Activated T-cell treated with anti-CD3 and anti-CD28 coated beads, Interleukin-2, amount 50 U/mL, for 24 hours (primary cell): ENCODE data around the gene ENPP4.
"Not testable (repeated sequence)": the region's sequence is repeated elsewhere in the genome, so short reads cannot be mapped to it uniquely, and the experiment has no call there.

Experiments used
- DNase-seq: peaks from one replicate; pipeline ENCODE4 v3.0.0-alpha.2; 2020
- H3K27ac Mint-ChIP-seq: 2 replicates; pipeline ENCODE4 v1.8.0; 2020; ENCODE audit warnings: mild to moderate bottlenecking, mixed read lengths
- H3K27me3 Mint-ChIP-seq: 2 replicates; pipeline ENCODE4 v1.8.0; 2020; ENCODE audit warnings: mixed read lengths
- H3K36me3 Mint-ChIP-seq: 2 replicates; pipeline ENCODE4 v1.8.0; 2020; ENCODE audit warnings: low read depth, mixed read lengths
- H3K4me1 Mint-ChIP-seq: 2 replicates; pipeline ENCODE4 v1.8.0; 2020; ENCODE audit warnings: low read depth, mixed read lengths
- H3K4me3 Mint-ChIP-seq: 2 replicates; pipeline ENCODE4 v1.8.0; 2020; ENCODE audit warnings: mild to moderate bottlenecking, moderate library complexity, mixed read lengths
- H3K9me3 Mint-ChIP-seq: 2 replicates; pipeline ENCODE4 v1.8.0; 2020; ENCODE audit warnings: mixed read lengths

Gene ENPP4

DNA sequence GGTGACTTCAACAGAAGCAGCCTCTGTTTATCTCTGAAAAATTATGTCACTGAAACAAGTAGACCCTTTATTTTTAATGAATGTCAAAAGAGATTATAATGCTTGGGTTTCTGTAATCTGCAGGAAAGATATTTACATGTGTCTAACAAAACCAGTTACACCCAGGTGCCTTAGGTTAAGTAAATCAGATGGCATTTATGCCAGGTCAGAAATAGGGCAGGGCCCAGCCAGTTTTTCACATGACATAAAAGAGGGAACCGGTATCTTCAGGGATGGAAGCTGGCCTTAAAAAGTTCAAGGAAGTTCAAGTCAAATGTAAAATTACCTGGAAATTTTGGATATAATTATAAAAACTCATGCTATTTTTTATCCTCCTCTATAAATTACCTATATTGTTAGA, 14.2 kb upstream of the ENPP4 start:
- Mint-ChIP-seq H3K4me1 (peaks cover 23% of the 10 kb centered on the region), H3K9me3 (peaks cover 11% of the 10 kb centered on the region), H3K36me3 (peaks cover 34% of the 10 kb centered on the region), H3K4me3 (no peak overlapping the region), H3K27ac (no peak overlapping the region), H3K27me3 (no peaks in the 10 kb centered on the region)
- no peak for DNase-seq

DNA sequence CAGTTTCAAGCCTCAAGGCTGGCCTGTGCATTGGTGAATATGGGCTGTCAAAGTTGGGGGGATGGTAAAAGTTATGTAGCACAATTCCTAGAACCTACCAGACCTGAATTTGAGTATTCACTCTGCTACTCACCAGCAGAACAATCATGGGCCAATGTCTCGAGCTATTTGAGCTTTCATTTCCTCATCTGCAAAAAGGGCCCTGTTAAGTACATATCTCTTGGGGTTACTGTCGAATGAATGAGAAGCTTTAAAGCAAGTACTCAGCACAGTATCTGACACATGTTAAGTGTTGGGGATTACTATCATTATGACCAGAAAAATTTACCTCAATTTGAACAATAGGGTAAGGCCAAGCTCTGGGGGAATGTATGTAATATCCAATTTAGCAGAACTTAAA, 13.5 kb upstream of the ENPP4 start:
- peaks cover 34% of the 10 kb centered on the region for H3K36me3 Mint-ChIP-seq
- H3K27ac Mint-ChIP-seq: no peak overlapping the region

DNA sequence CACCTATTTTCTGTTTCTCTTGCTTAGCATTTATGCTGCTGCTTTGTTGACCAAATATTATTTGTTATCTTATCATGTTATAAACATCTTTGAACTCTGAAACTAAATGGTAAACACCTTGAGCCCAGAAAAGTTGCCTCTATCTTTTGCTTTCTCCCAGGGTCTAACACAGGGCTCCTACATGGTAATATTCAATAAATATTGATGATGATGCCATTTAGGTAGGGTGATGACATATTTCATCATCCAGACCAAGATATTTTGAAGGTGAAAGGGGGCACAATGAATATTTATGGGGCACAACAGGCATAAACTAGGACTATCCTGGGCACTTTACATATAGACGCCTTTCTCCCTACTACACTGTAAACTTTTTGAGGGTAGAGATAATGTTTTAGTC, 11.6 kb upstream of the ENPP4 start:
- no peak overlapping the region for H3K27ac Mint-ChIP-seq
- H3K4me1 Mint-ChIP-seq: peaks cover 33% of the 10 kb centered on the region
- H3K36me3 Mint-ChIP-seq: peaks cover 30% of the 10 kb centered on the region
- H3K9me3 Mint-ChIP-seq: peaks cover 2% of the 10 kb centered on the region
- no peak overlapping the region for H3K4me3 Mint-ChIP-seq
- H3K27me3 Mint-ChIP-seq: no peaks in the 10 kb centered on the region
- DNase-seq: no peak

More for the DNA sequence above, 13.5 kb upstream of the ENPP4 start:
- Mint-ChIP-seq H3K4me1 (peaks cover 24% of the 10 kb centered on the region), H3K9me3 (peaks cover 11% of the 10 kb centered on the region), H3K27me3 (no peaks in the 10 kb centered on the region), H3K4me3 (no peak overlapping the region)
- DNase-seq: no peak

DNA sequence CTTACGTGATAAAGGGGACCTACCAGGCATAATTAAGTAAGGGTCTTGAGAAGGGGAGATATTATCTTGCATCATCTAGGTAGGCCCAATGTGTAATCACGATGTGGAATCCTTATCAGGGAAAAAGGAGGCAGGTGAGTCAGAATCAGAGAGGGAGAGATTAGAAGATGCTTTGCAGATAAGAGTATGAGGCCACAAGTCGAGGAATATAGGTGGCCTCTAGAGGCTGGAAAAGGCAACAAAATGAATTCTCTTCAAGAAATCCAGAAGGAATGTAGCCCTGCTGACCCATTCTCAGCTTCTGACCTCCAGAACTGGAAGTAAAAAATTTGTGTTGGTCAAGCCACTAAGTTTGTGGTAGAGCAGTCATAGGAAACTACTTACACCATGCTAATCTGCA, 11.0 kb upstream of the ENPP4 start:
- Mint-ChIP-seq H3K27me3 (no peaks in the 10 kb centered on the region), H3K36me3 (peaks cover 28% of the 10 kb centered on the region), H3K4me3 (no peak overlapping the region), H3K4me1 (peaks cover 33% of the 10 kb centered on the region), H3K27ac (no peak overlapping the region), H3K9me3 (peaks cover 2% of the 10 kb centered on the region)
- DNase-seq: no peak

- H3K9me3 Mint-ChIP-seq, H3K27ac Mint-ChIP-seq, H3K4me3 Mint-ChIP-seq, DNase-seq, H3K27me3 Mint-ChIP-seq: not testable (repeated sequence)
- H3K36me3 Mint-ChIP-seq: peaks cover 28% of the 10 kb centered on the region
- H3K4me1 Mint-ChIP-seq: peaks cover 33% of the 10 kb centered on the region
Observed at GRCh38 chr6:46119679-46120078, 10.1 kb upstream of the ENPP4 start.

DNA sequence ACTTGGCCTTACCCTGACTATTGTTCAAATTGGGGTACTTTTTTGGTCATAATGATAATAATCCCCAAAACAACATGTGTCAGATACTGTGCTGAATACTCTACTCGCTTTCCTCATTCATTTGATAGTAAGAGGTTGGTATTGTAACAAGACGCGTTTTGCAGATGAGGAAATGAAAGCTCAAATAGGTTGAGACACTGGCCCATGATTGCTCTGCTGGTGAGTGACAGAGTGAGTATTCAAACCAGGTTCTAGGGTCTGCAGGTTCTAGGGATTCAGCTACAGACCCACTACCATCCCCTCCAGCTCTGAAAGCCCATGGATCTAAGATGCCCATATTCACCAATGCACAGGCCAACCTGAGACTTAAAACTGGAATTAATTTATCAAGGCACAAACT, 1.3 kb upstream of the ENPP4 start:
- Mint-ChIP-seq H3K27ac (peak overlapping the region; percentile 4), H3K4me1 (peaks cover 35% of the 10 kb centered on the region), H3K27me3 (no peaks in the 10 kb centered on the region), H3K4me3 (peak overlapping the region; percentile 96), H3K36me3 (peaks cover 8% of the 10 kb centered on the region), H3K9me3 (no peaks in the 10 kb centered on the region)
- no peak for DNase-seq

GRCh38 chr6:46129291-46129628, 529 bp upstream of the ENPP4 start:
- DNase-seq: no peak
- Mint-ChIP-seq H3K27ac (peak overlapping the region; percentile 82), H3K27me3 (no peaks in the 10 kb centered on the region), H3K9me3 (no peaks in the 10 kb centered on the region), H3K4me3 (peak overlapping the region; percentile 96), H3K4me1 (peaks cover 42% of the 10 kb centered on the region), H3K36me3 (peaks cover 8% of the 10 kb centered on the region)

- no peak for DNase-seq
- Mint-ChIP-seq H3K27ac (peak overlapping the region; percentile 82), H3K4me1 (peaks cover 50% of the 10 kb centered on the region)
Observed at GRCh38 chr6:46130666-46131065, 877 bp downstream of the ENPP4 start.

GRCh38 chr6:46131291-46131690, 1.5 kb downstream of the ENPP4 start:
- not testable (repeated sequence) for DNase-seq, H3K27me3 Mint-ChIP-seq, H3K9me3 Mint-ChIP-seq, H3K27ac Mint-ChIP-seq, H3K36me3 Mint-ChIP-seq
- H3K4me1 Mint-ChIP-seq: peaks cover 51% of the 10 kb centered on the region
- peak overlapping the region; percentile 20 for H3K4me3 Mint-ChIP-seq

More at GRCh38 chr6:46130666-46131065, 877 bp downstream of the ENPP4 start:
- Mint-ChIP-seq H3K4me3 (peak overlapping the region; percentile 96), H3K36me3 (peaks cover 8% of the 10 kb centered on the region), H3K9me3 (no peaks in the 10 kb centered on the region), H3K27me3 (no peaks in the 10 kb centered on the region)

GRCh38 chr6:46134216-46134615, 4.4 kb downstream of the ENPP4 start:
- H3K9me3 Mint-ChIP-seq: no peaks in the 10 kb centered on the region
- no peak overlapping the region for H3K27ac Mint-ChIP-seq
- peaks cover 8% of the 10 kb centered on the region for H3K36me3 Mint-ChIP-seq
- no peak overlapping the region for H3K4me3 Mint-ChIP-seq
- no peak for DNase-seq
- peaks cover 51% of the 10 kb centered on the region for H3K4me1 Mint-ChIP-seq
- H3K27me3 Mint-ChIP-seq: no peaks in the 10 kb centered on the region

DNA sequence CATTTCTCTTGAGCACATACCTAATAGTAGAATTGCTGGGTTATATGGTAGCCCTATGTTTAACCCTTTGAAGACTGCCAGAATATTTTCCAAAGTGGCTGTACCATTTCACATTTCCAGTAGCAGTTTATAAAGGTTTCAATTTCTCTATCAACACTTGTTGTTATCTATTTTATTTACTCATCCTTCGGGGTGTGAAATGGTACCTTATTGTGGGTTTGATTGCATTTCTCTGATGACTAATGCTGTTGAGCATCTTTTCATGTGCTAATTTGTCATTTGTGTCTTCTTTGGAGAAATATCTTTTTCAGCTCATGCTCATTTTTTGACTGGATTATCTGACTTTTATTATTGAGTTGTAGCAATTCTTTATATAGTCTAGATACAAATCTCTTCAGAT, 5.4 kb downstream of the ENPP4 start:
- H3K4me1 Mint-ChIP-seq: peaks cover 46% of the 10 kb centered on the region
- no peak overlapping the region for H3K4me3 Mint-ChIP-seq
- no peaks in the 10 kb centered on the region for H3K9me3 Mint-ChIP-seq
- no peak for DNase-seq
- H3K27ac Mint-ChIP-seq: no peak overlapping the region
- H3K36me3 Mint-ChIP-seq: peaks cover under 1% of the 10 kb centered on the region
- H3K27me3 Mint-ChIP-seq: no peaks in the 10 kb centered on the region

DNA sequence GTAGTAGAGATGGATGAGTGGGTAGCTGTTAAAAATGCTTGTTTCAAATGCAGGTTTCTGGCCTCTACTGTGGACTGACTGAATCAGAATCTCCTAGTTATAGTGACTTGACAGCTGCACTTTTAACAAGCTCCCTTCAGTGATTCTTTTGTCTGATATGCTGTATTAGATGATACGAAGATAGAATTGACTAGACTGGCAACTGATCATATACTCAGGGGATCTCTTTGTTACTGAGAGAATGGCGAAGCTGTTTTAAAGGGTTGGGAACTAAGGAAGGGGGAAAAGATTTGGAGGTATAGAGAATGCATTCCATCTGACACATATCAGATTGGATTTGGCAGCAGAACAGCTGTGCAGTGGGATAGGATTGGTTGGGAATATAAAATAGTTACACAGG, 7.0 kb downstream of the ENPP4 start:
- Mint-ChIP-seq H3K9me3 (no peaks in the 10 kb centered on the region), H3K4me3 (no peak overlapping the region), H3K27ac (no peak overlapping the region), H3K36me3 (peaks cover 11% of the 10 kb centered on the region), H3K27me3 (no peaks in the 10 kb centered on the region), H3K4me1 (peaks cover 40% of the 10 kb centered on the region)
- no peak for DNase-seq

DNA sequence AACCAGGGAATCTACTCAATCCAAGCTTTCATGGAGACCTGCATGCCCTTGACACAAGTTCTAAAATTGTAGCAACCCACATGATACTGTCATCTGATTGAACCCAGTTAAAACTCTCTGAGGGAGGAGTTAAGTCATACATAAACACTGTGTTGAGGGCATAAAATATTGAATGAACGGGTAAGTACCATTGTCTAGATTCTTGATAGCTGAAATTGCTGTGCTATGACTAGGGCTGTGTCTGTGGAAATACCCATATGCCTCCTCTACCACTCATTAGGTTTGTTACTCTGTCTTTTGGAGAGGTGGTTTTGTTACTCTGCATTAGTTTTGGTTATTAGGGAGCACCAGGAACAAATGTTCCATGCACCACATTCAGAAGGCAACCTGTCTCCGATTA, 7.6 kb downstream of the ENPP4 start:
- Mint-ChIP-seq H3K4me1 (peaks cover 38% of the 10 kb centered on the region), H3K4me3 (no peak overlapping the region), H3K27ac (no peak overlapping the region), H3K9me3 (no peaks in the 10 kb centered on the region), H3K36me3 (peaks cover 13% of the 10 kb centered on the region), H3K27me3 (no peaks in the 10 kb centered on the region)
- no peak for DNase-seq

GRCh38 chr6:46138281-46138680, 8.5 kb downstream of the ENPP4 start:
- no peaks in the 10 kb centered on the region for H3K9me3 Mint-ChIP-seq
- H3K27me3 Mint-ChIP-seq: no peaks in the 10 kb centered on the region
- no peak for DNase-seq
- H3K27ac Mint-ChIP-seq: no peak overlapping the region
- H3K4me3 Mint-ChIP-seq: no peak overlapping the region
- peaks cover 20% of the 10 kb centered on the region for H3K36me3 Mint-ChIP-seq
- H3K4me1 Mint-ChIP-seq: peaks cover 36% of the 10 kb centered on the region

- no peak overlapping the region for H3K4me3 Mint-ChIP-seq
- DNase-seq: no peak
- no peaks in the 10 kb centered on the region for H3K9me3 Mint-ChIP-seq
- H3K4me1 Mint-ChIP-seq: no peaks in the 10 kb centered on the region
- H3K27ac Mint-ChIP-seq: no peak overlapping the region
- no peaks in the 10 kb centered on the region for H3K27me3 Mint-ChIP-seq
- H3K36me3 Mint-ChIP-seq: peaks cover 26% of the 10 kb centered on the region
Observed at GRCh38 chr6:46144270-46144669, 14.5 kb downstream of the ENPP4 start.

DNA sequence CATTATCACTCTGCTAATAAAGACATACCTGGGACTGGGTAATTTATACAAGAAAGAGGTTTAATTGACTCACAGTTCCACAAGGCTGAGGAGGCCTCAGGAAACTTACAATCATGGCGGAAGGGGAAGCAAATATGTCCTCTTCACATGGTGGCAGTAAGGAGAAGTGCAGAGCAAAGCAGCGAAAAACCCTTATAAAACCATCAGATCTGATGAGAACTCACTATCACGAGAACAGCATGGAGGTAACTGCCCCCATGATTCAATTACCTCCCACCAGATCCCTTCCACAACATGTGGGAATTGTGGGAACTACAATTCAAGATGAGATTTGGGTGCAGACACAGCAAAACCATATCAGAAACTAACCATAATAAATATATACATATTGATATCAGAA, 19.3 kb downstream of the ENPP4 start:
- not testable (repeated sequence) for H3K4me1 Mint-ChIP-seq, DNase-seq, H3K36me3 Mint-ChIP-seq, H3K27ac Mint-ChIP-seq, H3K9me3 Mint-ChIP-seq, H3K27me3 Mint-ChIP-seq, H3K4me3 Mint-ChIP-seq
